GM18951 (cell line): Measurements from ENCODE around the gene ATG4B.

Experiments
- POLR2A ChIP-seq: IDR thresholded peaks from 4 replicates; pipeline ENCODE4 v1.6.1; 2011; ENCODE audit warnings: mild to moderate bottlenecking; ENCODE audit not compliant: insufficient read length, insufficient read depth; ENCODE audit errors: extremely low read depth
- in situ Hi-C: fragments of 300-500 bp; cut with MboI; formaldehyde crosslinking; loops from one replicate; pipeline ENCODE4 v1.12.0; 2022; ENCODE audit warnings: low sequenced_read_pairs, mixed read lengths, inconsistent platforms; ENCODE audit not compliant: unreplicated experiment

Gene ATG4B

DNA sequence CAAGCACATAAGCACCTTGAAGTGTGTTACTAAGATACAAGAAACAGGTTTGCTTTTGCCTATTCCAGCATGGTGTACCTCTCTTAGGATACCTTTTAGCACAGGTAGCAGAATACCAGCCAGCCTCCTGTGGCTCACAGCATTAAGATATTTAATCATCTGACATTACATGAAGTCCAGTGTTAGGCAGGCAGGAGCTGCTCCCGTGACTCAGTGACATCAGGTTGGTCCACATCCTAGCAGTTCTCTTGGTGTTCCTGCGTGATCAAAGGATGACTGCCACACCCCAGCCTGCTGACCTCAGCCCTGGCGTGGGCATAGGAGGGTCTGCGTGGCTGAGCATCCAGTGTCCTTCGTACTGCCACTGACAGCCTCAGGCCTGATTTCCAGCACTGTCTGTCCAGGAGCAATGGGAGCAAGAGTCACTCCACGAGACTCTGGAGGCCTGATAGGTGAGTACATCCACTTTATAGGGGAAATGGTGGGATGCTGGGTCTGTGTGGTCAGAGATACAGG is 52.8 kb downstream of the ATG4B start:
- TF ChIP-seq POLR2A: no peak
- in situ Hi-C loops: no loop called here

DNA sequence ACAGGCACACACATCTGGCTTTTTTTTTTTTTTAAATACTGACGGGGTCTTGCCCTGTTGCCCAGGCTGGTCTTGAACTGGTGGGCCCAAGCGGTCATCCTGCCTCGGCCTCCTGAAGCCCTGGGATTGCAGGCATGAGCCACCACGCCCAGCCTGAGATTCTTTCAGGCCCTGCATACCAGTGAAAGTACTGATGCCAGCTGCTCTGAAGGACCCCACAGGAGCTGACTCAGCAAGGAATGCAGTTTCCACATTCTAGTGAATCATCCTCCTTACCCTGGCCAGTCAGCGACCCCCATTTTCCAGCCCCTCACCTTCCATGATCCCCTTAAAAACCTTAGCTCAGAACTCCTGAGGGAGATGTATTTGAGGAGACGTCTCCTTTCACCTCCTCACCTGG is 55.0 kb downstream of the ATG4B start:
- TF ChIP-seq POLR2A: no peak
- in situ Hi-C loops: no loop called here

- TF ChIP-seq POLR2A: no peak
- in situ Hi-C loops: no loop called here
These were observed 58.2 kb downstream of the ATG4B start for GRCh38 chr2:241695651-241696050.

DNA sequence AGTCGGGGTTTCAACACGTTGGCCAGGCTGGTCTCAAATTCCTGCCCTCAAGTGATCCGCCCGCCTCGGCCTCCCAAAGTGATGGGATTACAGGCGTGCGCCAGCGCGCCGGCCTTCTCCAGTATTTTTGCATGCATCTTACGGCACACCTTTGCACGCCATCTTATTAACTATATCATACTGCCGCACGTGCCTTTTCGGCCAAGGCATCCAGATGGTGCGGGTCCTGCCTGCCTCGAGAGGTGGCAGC is 63.6 kb downstream of the ATG4B start:
- in situ Hi-C loops: no loop called here
- no peak for TF ChIP-seq POLR2A

- in situ Hi-C loops: no loop called here
- peak; percentile 77 for TF ChIP-seq POLR2A
These were observed 64.1 kb downstream of the ATG4B start, which contains the start of gene ING5 for GRCh38 chr2:241701399-241702154. ING5 (plus strand) TSS chr2:241702039; CDS start chr2:241702066, 27 bp downstream.

- in situ Hi-C loops: no loop called here
These were observed 64.9 kb downstream of the ATG4B start for GRCh38 chr2:241702155-241703031.

GRCh38 chr2:241703032-241703604 is 65.6 kb downstream of the ATG4B start:
- in situ Hi-C loops: no loop called here
- TF ChIP-seq POLR2A: no peak

More at GRCh38 chr2:241702155-241703031, 64.9 kb downstream of the ATG4B start:
- peak; percentile 59 for TF ChIP-seq POLR2A

DNA sequence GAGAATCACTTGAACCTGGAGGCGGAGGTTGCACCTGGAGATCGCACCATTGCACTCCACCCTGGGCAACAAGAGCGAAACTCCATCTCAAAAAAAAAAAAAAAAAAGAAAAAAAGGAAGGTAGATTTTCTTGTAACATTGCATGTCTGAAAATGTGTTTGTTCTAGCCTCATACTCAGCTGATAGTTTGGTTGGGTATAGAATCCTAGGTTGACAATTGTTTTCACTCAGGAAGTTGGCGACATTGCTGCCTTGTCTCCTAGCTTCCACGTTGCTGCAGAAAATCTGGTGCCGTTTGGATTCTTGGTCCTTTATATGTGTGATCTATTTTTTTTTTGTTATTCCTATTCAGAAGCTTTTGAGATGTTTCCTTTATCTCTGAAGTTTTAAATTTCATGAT is 69.0 kb downstream of the ATG4B start:
- in situ Hi-C loops: no loop called here
- no peak for TF ChIP-seq POLR2A

DNA sequence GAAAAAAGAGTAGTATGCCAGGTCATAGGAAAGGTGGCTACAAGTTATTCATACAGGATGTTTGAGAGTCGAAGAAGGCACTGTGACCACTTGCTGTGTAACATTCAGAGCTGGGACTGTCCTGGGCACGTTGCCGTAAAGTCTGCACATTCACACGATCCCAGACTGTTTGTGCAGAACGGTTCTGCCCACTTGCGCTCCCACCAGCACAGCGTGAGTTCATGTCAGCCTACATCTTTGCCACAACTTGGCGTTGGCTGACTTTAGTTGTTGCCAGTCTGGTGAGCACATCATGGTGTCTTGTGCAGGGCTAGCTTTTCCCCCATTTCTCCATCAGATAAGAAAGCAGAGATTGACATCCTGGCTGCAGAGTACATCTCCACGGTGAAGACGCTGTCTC is 71.4 kb downstream of the ATG4B start:
- no peak for TF ChIP-seq POLR2A
- in situ Hi-C loops: no loop called here

DNA sequence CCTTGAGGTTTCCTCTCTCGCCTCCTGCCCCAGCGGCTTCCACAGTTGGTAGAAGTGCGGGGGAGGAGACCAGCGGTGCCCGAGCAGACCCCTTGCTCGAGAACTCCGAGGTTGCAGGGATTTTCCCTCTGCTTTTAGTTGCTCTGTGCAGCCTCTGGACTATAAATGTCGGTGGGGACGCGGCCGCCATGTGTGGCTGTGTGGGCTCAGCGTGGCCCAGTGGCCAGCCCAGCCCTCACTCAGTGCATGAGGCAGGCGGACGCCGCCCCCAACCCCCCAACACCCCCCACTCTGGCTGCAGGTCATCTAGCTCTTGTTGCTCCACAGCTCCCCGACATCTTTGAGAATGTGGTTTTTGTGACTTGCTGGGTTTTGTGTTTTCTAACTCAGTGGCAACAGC is 81.6 kb downstream of the ATG4B start:
- in situ Hi-C loops: no loop called here

DNA sequence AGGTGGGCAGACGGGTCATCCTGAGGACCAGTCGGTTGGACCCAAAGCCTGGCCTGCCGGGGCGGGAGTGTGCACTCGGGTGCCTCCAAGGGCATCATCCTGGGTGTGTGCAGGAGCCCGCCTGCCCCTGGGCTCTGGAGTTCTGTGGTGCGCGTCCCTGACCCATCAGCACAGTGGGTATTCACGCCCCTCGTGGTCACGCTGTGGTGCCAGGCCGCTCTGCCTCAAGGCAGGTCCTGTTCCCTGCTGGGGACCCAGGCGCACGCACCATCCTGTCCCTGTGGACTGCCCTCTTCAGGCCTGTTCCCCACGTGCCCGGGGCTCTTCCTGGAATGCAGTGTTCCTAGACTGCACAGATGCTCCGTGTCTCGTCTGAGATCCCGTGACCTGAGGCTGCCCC is 82.6 kb downstream of the ATG4B start:
- in situ Hi-C loops: no loop called here

More for the DNA sequence above, 81.6 kb downstream of the ATG4B start:
- no peak for TF ChIP-seq POLR2A

GRCh38 chr2:241720560-241720959 is 83.1 kb downstream of the ATG4B start:
- in situ Hi-C loops: no loop called here
- TF ChIP-seq POLR2A: no peak

More for the DNA sequence above, 82.6 kb downstream of the ATG4B start:
- no peak for TF ChIP-seq POLR2A

DNA sequence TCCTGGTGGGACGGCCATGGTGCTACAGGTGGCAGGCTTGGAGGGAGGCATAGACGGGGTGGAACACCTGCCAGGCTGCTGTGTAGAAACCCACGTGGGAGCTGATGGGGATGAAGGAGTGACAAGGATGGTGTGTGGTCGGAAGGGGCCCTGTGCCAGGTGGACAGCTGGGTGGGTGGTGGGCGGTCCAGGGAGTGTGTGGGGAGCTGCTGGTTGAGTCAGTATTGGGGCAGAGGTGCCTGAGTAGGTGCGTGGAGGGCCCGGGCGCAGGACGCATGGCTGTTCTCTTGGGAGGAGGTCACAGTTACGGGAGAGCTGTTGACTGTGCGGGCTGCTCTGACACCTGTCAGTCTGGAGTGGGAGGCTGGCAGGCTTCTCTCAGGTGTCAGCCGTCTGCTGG is 84.4 kb downstream of the ATG4B start:
- TF ChIP-seq POLR2A: no peak
- in situ Hi-C loops: no loop called here
